GM12878 (cell line): ENCODE data around the gene ECI1. TPM values are rescaled to one million over a fixed set of nuclear protein-coding genes. Genes with fewer than 3 reads are reported as not detected.

Experiments used
- BHLHE40 ChIP-seq, 2 experiments: fragments of 450-650 bp in 1 of 2; IDR thresholded peaks; 2 replicates each; pipeline ENCODE4 v1.6.1; 2011 to 2017; ENCODE audit warnings: low read depth in 2 of 2, borderline replicate concordance in 1 of 2, improper control_type of control experiment in 1 of 2, low read length in 1 of 2, mild to moderate bottlenecking in 1 of 2
- CBX3 ChIP-seq: fragments of 200-600 bp; sonication (generic); IDR thresholded peaks from 2 replicates; pipeline ENCODE4 v1.6.1; 2016; ENCODE audit warnings: low read depth, borderline replicate concordance
- EZH2 ChIP-seq: IDR thresholded peaks from 2 replicates; pipeline ENCODE4 v1.6.1; 2012; ENCODE audit warnings: low read depth, mild to moderate bottlenecking, control low read depth, inconsistent platforms, low read length, borderline replicate concordance; ENCODE audit not compliant: control insufficient read depth
- FOXM1 ChIP-seq: IDR thresholded peaks from 2 replicates; pipeline ENCODE4 v1.6.1; 2012; ENCODE audit warnings: low read depth, mild to moderate bottlenecking, inconsistent platforms, low read length, moderate library complexity
- IKZF2 ChIP-seq, 2 experiments: fragments of 450-650 bp; IDR thresholded peaks; 2 replicates each; pipeline ENCODE4 v1.6.1; 2017; ENCODE audit warnings: mild to moderate bottlenecking in 2 of 2, moderate library complexity in 2 of 2
- MXI1 ChIP-seq: fragments of 150-350 bp; IDR thresholded peaks from 2 replicates; pipeline ENCODE4 v1.6.1; 2011; ENCODE audit warnings: low read depth, mild to moderate bottlenecking, inconsistent platforms, low read length, improper control_type of control experiment
- MYB ChIP-seq: fragments of 150-350 bp; IDR thresholded peaks from 2 replicates; pipeline ENCODE4 v1.6.1; 2014; ENCODE audit warnings: mild to moderate bottlenecking, low read depth, low read length, borderline replicate concordance
- NBN ChIP-seq: fragments of 450-650 bp; IDR thresholded peaks from 2 replicates; pipeline ENCODE4 v1.6.1; 2016
- NFYA ChIP-seq: IDR thresholded peaks from 2 replicates; pipeline ENCODE4 v1.6.1; 2011; ENCODE audit warnings: low read depth, mild to moderate bottlenecking, low read length, improper control_type of control experiment, borderline replicate concordance
- NR2F1 ChIP-seq: fragments of 450-650 bp; conservative IDR thresholded peaks from 2 replicates; pipeline ENCODE4 v1.6.1; 2017; ENCODE audit warnings: mild to moderate bottlenecking
- PAX5 ChIP-seq: IDR thresholded peaks from 2 replicates; pipeline ENCODE4 v1.6.1; 2011; ENCODE audit warnings: low read depth, low read length, borderline replicate concordance
- PML ChIP-seq: IDR thresholded peaks from 2 replicates; pipeline ENCODE4 v1.6.1; 2012; ENCODE audit warnings: low read length, inconsistent platforms
- RAD51 ChIP-seq: fragments of 450-650 bp; IDR thresholded peaks from 2 replicates; pipeline ENCODE4 v1.6.1; 2016; ENCODE audit warnings: moderate library complexity, mild to moderate bottlenecking, inconsistent platforms
- SPI1 ChIP-seq: IDR thresholded peaks from 2 replicates; pipeline ENCODE4 v1.6.1; 2011; ENCODE audit warnings: low read depth, mild to moderate bottlenecking, low read length, moderate library complexity, borderline replicate concordance; ENCODE audit not compliant: insufficient read depth
- SREBF1 ChIP-seq: IDR thresholded peaks from 2 replicates; pipeline ENCODE4 v1.6.1; 2012; ENCODE audit warnings: mild to moderate bottlenecking, low read length
- TAF1 ChIP-seq: IDR thresholded peaks from 2 replicates; pipeline ENCODE4 v1.6.1; 2011; ENCODE audit warnings: mild to moderate bottlenecking, low read depth, low read length, borderline replicate concordance
- YBX1 ChIP-seq: fragments of 450-650 bp; IDR thresholded peaks from 2 replicates; pipeline ENCODE4 v1.6.1; 2016; ENCODE audit warnings: antibody characterized with exemption
- ZNF24 ChIP-seq: fragments of 450-650 bp; IDR thresholded peaks from 2 replicates; pipeline ENCODE4 v1.6.1; 2017; ENCODE audit warnings: antibody characterized with exemption, mild to moderate bottlenecking
- ZNF384 ChIP-seq: IDR thresholded peaks from 2 replicates; pipeline ENCODE4 v1.6.1; 2012; ENCODE audit warnings: low read depth, mild to moderate bottlenecking, low read length, improper control_type of control experiment, borderline replicate concordance
- ZNF622 ChIP-seq: fragments of 450-650 bp; IDR thresholded peaks from 2 replicates; pipeline ENCODE4 v1.6.1; 2017; ENCODE audit warnings: mild to moderate bottlenecking, inconsistent platforms
- ZSCAN29 ChIP-seq: fragments of 450-650 bp; IDR thresholded peaks from 2 replicates; pipeline ENCODE4 v1.6.1; 2017; ENCODE audit warnings: mild to moderate bottlenecking, moderate library complexity
- ZZZ3 ChIP-seq: IDR thresholded peaks from 2 replicates; pipeline ENCODE4 v1.6.1; 2011; ENCODE audit warnings: low read depth; ENCODE audit not compliant: control insufficient read depth, insufficient read length
- polyA plus RNA-seq, 11 experiments: library from polyadenylated mRNA; depleted of rRNA in 4 of 11; unstranded in 6 of 11; stranded (reverse) in 5 of 11; fragments of >200 nt; fragmentation: Nextera tagmentation in 4 of 11; fragmentation: Illumina TruSeq in 1 of 11; extraction: Ambion mirVana in 4 of 11; extraction: Trizol in 1 of 11; gene quantifications; 1 replicate in 1 of 11; 2 replicates in 10 of 11; pipeline versions ENCODE4 v1.2.1 to v1.2.3, GENCODE V29; 2011 to 2016; ENCODE audit warnings: inconsistent platforms in 2 of 11, missing spikeins in 2 of 11, low read depth in 1 of 11
- total RNA-seq, 4 experiments: library from RNA; depleted of rRNA in 3 of 4; stranded (reverse); fragments of >200 nt in 3 of 4; fragmentation: Illumina TruSeq in 1 of 4; extraction: Trizol in 1 of 4; gene quantifications; 2 replicates each; pipeline versions ENCODE4 v1.2.1 to v1.2.3, GENCODE V29; 2013 to 2021
- TF ChIP-seq, protein P1 (sequence below): IDR thresholded peaks from 2 replicates; pipeline ENCODE4 v1.6.1; 2011; ENCODE audit warnings: borderline replicate concordance, low read depth, mild to moderate bottlenecking, moderate library complexity, low read length; ENCODE audit not compliant: insufficient read depth, poor library complexity, severe bottlenecking
- TF ChIP-seq, protein P2 (sequence below): IDR thresholded peaks from 2 replicates; pipeline ENCODE4 v1.6.1; 2011; ENCODE audit warnings: borderline replicate concordance, low read depth, mild to moderate bottlenecking, moderate library complexity, mixed read lengths, low read length; ENCODE audit not compliant: insufficient read depth; ENCODE audit errors: extremely low read length
- TF ChIP-seq, protein P3 (sequence below): fragments of 450-650 bp; conservative IDR thresholded peaks from 2 replicates; pipeline ENCODE4 v1.6.1; 2017; ENCODE audit warnings: mild to moderate bottlenecking, moderate library complexity
- TF ChIP-seq, protein P4 (sequence below): IDR thresholded peaks from 2 replicates; pipeline ENCODE4 v1.6.1; 2012; ENCODE audit warnings: low read length, inconsistent platforms

ECI1 gene
- total and polyA plus RNA-seq, 10 of the 15 experiments (the other 5 are each of a cell fraction or from before 2014, with no cell fraction given): 2.2 to 82.1 (median 24.8) TPM

DNA sequence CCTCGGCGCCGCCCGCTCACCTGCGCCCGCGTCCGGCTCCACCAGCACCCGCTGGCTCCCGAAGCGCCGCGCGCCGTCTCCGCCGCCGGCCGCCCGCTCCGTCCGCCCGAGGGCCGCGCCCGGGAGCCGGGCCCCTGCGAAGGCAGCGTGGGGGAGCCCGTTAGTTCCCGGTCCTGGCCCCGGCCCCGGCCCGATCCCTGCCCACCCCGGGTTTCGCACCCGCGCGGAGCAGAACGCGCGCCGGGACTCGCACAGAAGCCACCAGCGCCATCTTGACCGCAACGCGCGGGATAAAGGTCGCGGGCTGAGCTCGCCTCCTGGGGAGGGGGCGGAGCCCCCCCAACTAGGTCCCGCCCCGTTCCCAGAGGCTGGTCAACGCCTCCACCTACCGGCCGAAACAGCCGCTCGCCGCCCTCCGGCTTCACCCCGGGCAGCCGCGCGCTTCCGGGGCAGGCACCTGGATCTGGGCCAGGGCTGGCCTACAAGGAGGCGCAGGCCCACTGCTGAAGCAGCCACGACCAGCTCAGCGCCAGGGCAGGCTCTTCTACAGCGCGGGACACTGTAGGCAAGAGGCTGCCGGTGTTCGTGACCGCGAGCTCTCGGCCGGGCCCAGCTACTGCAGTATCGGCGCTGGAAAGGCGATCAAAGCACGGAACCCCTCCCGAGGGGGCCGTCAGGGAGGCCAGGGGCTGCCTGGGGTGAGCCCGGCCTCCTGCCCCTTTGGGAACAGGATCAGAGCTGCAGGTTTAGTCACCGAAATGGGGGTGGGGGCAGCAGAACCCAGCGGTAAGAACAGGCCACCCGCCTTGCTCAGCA, at the start of gene ECI1 (continued):
- TF ChIP-seq, protein P1, sequence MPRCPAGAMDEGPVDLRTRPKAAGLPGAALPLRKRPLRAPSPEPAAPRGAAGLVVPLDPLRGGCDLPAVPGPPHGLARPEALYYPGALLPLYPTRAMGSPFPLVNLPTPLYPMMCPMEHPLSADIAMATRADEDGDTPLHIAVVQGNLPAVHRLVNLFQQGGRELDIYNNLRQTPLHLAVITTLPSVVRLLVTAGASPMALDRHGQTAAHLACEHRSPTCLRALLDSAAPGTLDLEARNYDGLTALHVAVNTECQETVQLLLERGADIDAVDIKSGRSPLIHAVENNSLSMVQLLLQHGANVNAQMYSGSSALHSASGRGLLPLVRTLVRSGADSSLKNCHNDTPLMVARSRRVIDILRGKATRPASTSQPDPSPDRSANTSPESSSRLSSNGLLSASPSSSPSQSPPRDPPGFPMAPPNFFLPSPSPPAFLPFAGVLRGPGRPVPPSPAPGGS: peak; percentile 81
- peak; percentile 14 to 69; a peak in 3 of 4 replicates for TF ChIP-seq BHLHE40 (IDR thresholded peaks at IDR 0.05; ENCODE audit: borderline replicate concordance in 1 of 2, low read depth in 2 of 2, low read length in 1 of 2)
- TF ChIP-seq ZNF384: no peak
- peak; percentile 55; the same call in 1 of the 2 replicates for TF ChIP-seq PAX5
- no peak for TF ChIP-seq FOXM1
- TF ChIP-seq RAD51: no peak
- peak; percentile 49 for TF ChIP-seq NBN
- TF ChIP-seq NR2F1: peak; percentile 93
- no peak for TF ChIP-seq MYB
- TF ChIP-seq PML: no peak
- TF ChIP-seq SPI1: no peak
- peak; percentile 94 for TF ChIP-seq MXI1
- TF ChIP-seq, protein P2, sequence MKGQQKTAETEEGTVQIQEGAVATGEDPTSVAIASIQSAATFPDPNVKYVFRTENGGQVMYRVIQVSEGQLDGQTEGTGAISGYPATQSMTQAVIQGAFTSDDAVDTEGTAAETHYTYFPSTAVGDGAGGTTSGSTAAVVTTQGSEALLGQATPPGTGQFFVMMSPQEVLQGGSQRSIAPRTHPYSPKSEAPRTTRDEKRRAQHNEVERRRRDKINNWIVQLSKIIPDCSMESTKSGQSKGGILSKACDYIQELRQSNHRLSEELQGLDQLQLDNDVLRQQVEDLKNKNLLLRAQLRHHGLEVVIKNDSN: no peak
- TF ChIP-seq, protein P3, sequence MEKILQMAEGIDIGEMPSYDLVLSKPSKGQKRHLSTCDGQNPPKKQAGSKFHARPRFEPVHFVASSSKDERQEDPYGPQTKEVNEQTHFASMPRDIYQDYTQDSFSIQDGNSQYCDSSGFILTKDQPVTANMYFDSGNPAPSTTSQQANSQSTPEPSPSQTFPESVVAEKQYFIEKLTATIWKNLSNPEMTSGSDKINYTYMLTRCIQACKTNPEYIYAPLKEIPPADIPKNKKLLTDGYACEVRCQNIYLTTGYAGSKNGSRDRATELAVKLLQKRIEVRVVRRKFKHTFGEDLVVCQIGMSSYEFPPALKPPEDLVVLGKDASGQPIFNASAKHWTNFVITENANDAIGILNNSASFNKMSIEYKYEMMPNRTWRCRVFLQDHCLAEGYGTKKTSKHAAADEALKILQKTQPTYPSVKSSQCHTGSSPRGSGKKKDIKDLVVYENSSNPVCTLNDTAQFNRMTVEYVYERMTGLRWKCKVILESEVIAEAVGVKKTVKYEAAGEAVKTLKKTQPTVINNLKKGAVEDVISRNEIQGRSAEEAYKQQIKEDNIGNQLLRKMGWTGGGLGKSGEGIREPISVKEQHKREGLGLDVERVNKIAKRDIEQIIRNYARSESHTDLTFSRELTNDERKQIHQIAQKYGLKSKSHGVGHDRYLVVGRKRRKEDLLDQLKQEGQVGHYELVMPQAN: peak; percentile 74; the same call in 1 of the 2 replicates
- TF ChIP-seq EZH2: no peak
- no peak for TF ChIP-seq ZZZ3
- TF ChIP-seq ZNF24: no peak
- TF ChIP-seq SREBF1: no peak
- no peak for TF ChIP-seq YBX1
- no peak for TF ChIP-seq ZNF622
- peak; percentile 61; the same call in 1 of the 2 replicates for TF ChIP-seq ZSCAN29
- no peak; a peak in 1 of 4 replicates for TF ChIP-seq IKZF2 (IDR thresholded peaks at IDR 0.05)
- peak; percentile 94 for TF ChIP-seq TAF1
- no peak for TF ChIP-seq NFYA
- TF ChIP-seq, protein P4, sequence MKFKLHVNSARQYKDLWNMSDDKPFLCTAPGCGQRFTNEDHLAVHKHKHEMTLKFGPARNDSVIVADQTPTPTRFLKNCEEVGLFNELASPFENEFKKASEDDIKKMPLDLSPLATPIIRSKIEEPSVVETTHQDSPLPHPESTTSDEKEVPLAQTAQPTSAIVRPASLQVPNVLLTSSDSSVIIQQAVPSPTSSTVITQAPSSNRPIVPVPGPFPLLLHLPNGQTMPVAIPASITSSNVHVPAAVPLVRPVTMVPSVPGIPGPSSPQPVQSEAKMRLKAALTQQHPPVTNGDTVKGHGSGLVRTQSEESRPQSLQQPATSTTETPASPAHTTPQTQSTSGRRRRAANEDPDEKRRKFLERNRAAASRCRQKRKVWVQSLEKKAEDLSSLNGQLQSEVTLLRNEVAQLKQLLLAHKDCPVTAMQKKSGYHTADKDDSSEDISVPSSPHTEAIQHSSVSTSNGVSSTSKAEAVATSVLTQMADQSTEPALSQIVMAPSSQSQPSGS: no peak
- no peak for TF ChIP-seq CBX3
